Glutamatergic neuron (in vitro differentiated cells): ENCODE results near the gene TNS3. TPM values are rescaled to one million over a fixed set of nuclear protein-coding genes. Genes with fewer than 3 reads are reported as not detected.

ENCODE experiments used
- DNase-seq: peaks from one replicate; pipeline ENCODE4 v3.0.0; 2022
- H3K27ac Mint-ChIP-seq: one replicate; pipeline ENCODE4 v1.8.0; 2020; ENCODE audit warnings: mild to moderate bottlenecking, mixed read lengths, inconsistent platforms; ENCODE audit not compliant: unreplicated experiment
- H3K27me3 Mint-ChIP-seq: one replicate; pipeline ENCODE4 v1.8.0; 2020; ENCODE audit warnings: mild to moderate bottlenecking, moderate library complexity, mixed read lengths, inconsistent platforms; ENCODE audit not compliant: unreplicated experiment
- H3K36me3 Mint-ChIP-seq: one replicate; pipeline ENCODE4 v1.8.0; 2020; ENCODE audit warnings: mild to moderate bottlenecking, mixed read lengths, inconsistent platforms; ENCODE audit not compliant: unreplicated experiment
- H3K4me1 Mint-ChIP-seq: one replicate; pipeline ENCODE4 v1.8.0; 2020; ENCODE audit warnings: mild to moderate bottlenecking, low read depth, mixed read lengths, inconsistent platforms; ENCODE audit not compliant: unreplicated experiment
- H3K4me3 Mint-ChIP-seq: one replicate; pipeline ENCODE4 v1.8.0; 2020; ENCODE audit warnings: mild to moderate bottlenecking, mixed read lengths, inconsistent platforms; ENCODE audit not compliant: unreplicated experiment
- H3K9me3 Mint-ChIP-seq: one replicate; pipeline ENCODE4 v1.8.0; 2020; ENCODE audit warnings: mild to moderate bottlenecking, moderate library complexity, mixed read lengths, inconsistent platforms; ENCODE audit not compliant: unreplicated experiment
- CTCF ChIP-seq: fragments of 200-600 bp; sonication (generic); IDR thresholded peaks from one replicate; pipeline ENCODE4 v1.5.0; 2021; ENCODE audit not compliant: partially characterized antibody, unreplicated experiment
- total RNA-seq: library from RNA; stranded (reverse); fragmentation: NEBNext Ultra II Directional; extraction: Animal tissue kit (Norgen Biotek cat#: 25700); gene quantifications from one replicate; pipeline ENCODE4 v1.2.1, GENCODE V29; 2021; ENCODE audit not compliant: unreplicated experiment

The TNS3 gene
- total RNA-seq, 1 donor from 2014 or later = 3.8 TPM

GRCh38 chr7:47576866-47577306 lies 5.0 kb downstream of the TNS3 start:
- DNase-seq = no peak
- H3K27ac Mint-ChIP-seq = no peak overlapping the region
- H3K27me3 Mint-ChIP-seq = peaks cover 6% of the 10 kb centered on the region
- H3K9me3 Mint-ChIP-seq = peaks cover 3% of the 10 kb centered on the region
- no peak overlapping the region for H3K4me3 Mint-ChIP-seq
- H3K36me3 Mint-ChIP-seq = no peaks in the 10 kb centered on the region
- peaks cover 5% of the 10 kb centered on the region for H3K4me1 Mint-ChIP-seq
- TF ChIP-seq CTCF = no peak

- no peak overlapping the region for H3K27ac Mint-ChIP-seq
- H3K4me3 Mint-ChIP-seq = no peak overlapping the region
- H3K27me3 Mint-ChIP-seq = peaks cover 6% of the 10 kb centered on the region
- no peaks in the 10 kb centered on the region for H3K36me3 Mint-ChIP-seq
- H3K9me3 Mint-ChIP-seq = peaks cover 3% of the 10 kb centered on the region
- TF ChIP-seq CTCF = no peak
- peaks cover 8% of the 10 kb centered on the region for H3K4me1 Mint-ChIP-seq
- DNase-seq = no peak
Measured at GRCh38 chr7:47576031-47576865, 5.7 kb downstream of the TNS3 start.

DNA sequence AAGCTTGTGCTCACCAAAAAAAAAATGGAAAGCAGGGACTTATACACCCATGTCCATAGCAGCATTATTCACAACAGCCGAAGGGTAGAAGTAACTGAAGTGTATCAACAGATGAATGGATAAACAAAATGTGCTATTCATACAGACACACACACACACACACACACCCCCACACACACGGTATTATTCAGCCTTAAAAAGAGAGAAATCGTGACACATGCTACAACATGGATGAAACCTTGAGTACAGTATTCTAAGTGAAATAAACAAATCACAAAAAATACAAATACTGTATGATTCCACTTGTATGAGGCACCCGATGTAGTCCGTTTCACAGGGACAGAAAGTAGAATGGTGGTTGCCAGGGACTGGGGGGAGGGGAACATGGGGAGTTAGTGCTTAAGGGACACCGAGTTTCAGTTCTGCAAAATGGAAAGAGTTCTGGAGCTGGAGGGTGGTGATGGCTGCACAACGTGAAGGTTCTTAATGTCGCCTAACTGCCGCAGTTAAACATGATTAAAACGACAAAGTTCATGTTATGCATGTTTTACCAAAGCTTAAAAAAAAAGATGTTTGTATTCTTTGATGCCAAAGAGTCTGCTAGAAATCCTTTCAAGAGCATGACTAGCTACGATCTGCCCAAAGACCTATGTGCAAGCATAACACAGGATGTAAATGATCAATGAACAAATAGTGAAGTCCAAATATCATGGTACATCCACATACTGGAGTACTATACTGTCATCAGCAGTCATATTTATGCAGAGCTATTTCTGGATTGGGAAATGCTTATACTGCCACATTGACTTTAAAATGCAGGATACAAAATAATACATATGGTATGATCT lies 7.2 kb downstream of the TNS3 start:
- no peak for DNase-seq
- Mint-ChIP-seq H3K27ac (no peak overlapping the region), H3K27me3 (peaks cover 2% of the 10 kb centered on the region), H3K4me3 (no peak overlapping the region), H3K9me3 (peaks cover 3% of the 10 kb centered on the region), H3K36me3 (no peaks in the 10 kb centered on the region), H3K4me1 (peaks cover 9% of the 10 kb centered on the region)
- TF ChIP-seq CTCF = no peak

- TF ChIP-seq CTCF = no peak
- Mint-ChIP-seq H3K27ac (no peak overlapping the region), H3K9me3 (peaks cover 4% of the 10 kb centered on the region), H3K27me3 (peaks cover 2% of the 10 kb centered on the region), H3K36me3 (no peaks in the 10 kb centered on the region), H3K4me1 (peaks cover 9% of the 10 kb centered on the region), H3K4me3 (no peak overlapping the region)
- no peak for DNase-seq
Measured at GRCh38 chr7:47573758-47574481, 8.0 kb downstream of the TNS3 start.
